A549 (cell line): ENCODE measurements around the gene MED12L. TPM values are rescaled to one million over a fixed set of nuclear protein-coding genes. Genes with fewer than 3 reads are reported as not detected.

Experiments
- ATAC-seq, 2 experiments: fragments of 200-7000 bp in 1 of 2; fragments of >200 bp in 1 of 2; cut with Nextera tagmentation in 1 of 2; cut with Tn5 transposase in 1 of 2; 3 replicates each; pipeline versions ENCODE4 v1.8.0 to v1.9.1; 2018 to 2020; ENCODE audit warnings: mild to moderate bottlenecking in 1 of 2, moderate library complexity in 1 of 2
- CTCF ChIA-PET: fragments of 300-600 bp; sonication (Branson Sonifier 250); formaldehyde crosslinking; extraction: SDS; loops from one replicate; lab custom pipeline; 2021; ENCODE audit warnings: antibody characterized with exemption, inconsistent platforms; lab: Yijun Ruan, JAX
- POLR2A ChIA-PET: fragments of 350-600 bp; formaldehyde crosslinking; extraction: SDS; loops from one replicate; lab custom pipeline; 2021; ENCODE audit warnings: antibody characterized with exemption, inconsistent platforms; lab: Yijun Ruan, JAX
- DNase-seq, 2 experiments: peaks; one replicate each; pipeline versions ENCODE4 v3.0.0 to v3.0.0-alpha.2; 2011 to 2016; ENCODE audit warnings: low read depth in 1 of 2, low spot score in 1 of 2
- FAIRE-seq: peaks from 2 replicates; lab custom pipeline; 2011; peaks lifted over from hg19 to GRCh38; lab: Jason Lieb, UNC
- H3K27ac ChIP-seq, 2 experiments: fragments of >200 bp; sonication (Bioruptor Twin); formaldehyde crosslinking; 3 replicates each; pipeline ENCODE4 v1.5.1; 2016 to 2017
- H3K4me1 ChIP-seq: fragments of >200 bp; sonication (Bioruptor Twin); formaldehyde crosslinking; 3 replicates; pipeline ENCODE4 v1.6.1; 2016
- H3K4me2 ChIP-seq: fragments of >200 bp; sonication (Bioruptor Twin); formaldehyde crosslinking; 3 replicates; pipeline ENCODE4 v1.6.1; 2016
- H3K4me3 ChIP-seq: fragments of >200 bp; sonication (Bioruptor Twin); formaldehyde crosslinking; 3 replicates; pipeline ENCODE4 v1.5.1; 2016
- H3K9me3 ChIP-seq: fragments of >200 bp; sonication (Bioruptor Twin); formaldehyde crosslinking; 3 replicates; pipeline ENCODE4 v1.6.1; 2016
- CHD2 ChIP-seq: fragments of 150-350 bp; IDR thresholded peaks from 2 replicates; pipeline ENCODE4 v1.6.1; 2014; ENCODE audit warnings: low read length; ENCODE audit not compliant: partially characterized antibody
- CTCF ChIP-seq: fragments of >200 bp; sonication (Bioruptor Twin); formaldehyde crosslinking; IDR thresholded peaks from 3 replicates; pipeline ENCODE4 v1.5.1; 2016
- E2F6 ChIP-seq: IDR thresholded peaks from 2 replicates; pipeline ENCODE4 v1.6.1; 2012; ENCODE audit warnings: low read depth, borderline replicate concordance
- FOSB ChIP-seq: fragments of 250-450 bp; sonication (Bioruptor Pico); IDR thresholded peaks from 2 replicates; pipeline ENCODE4 v1.5.0; 2020; ENCODE audit warnings: mild to moderate bottlenecking, moderate library complexity
- FOXS1 ChIP-seq: fragments of 250-450 bp; sonication (Bioruptor Pico); IDR thresholded peaks from 2 replicates; pipeline ENCODE4 v1.5.0; 2020; ENCODE audit warnings: mild to moderate bottlenecking, moderate library complexity
- HDAC2 ChIP-seq: fragments of 200-600 bp; sonication (generic); IDR thresholded peaks from 2 replicates; pipeline ENCODE4 v1.6.1; 2016
- HEYL ChIP-seq: fragments of 250-450 bp; sonication (Bioruptor Pico); IDR thresholded peaks from 2 replicates; pipeline ENCODE4 v1.8.0; 2021; ENCODE audit warnings: mild to moderate bottlenecking, moderate library complexity
- HMGXB4 ChIP-seq: fragments of 250-450 bp; sonication (Bioruptor Pico); IDR thresholded peaks from 2 replicates; pipeline ENCODE4 v1.5.0; 2021; ENCODE audit warnings: mild to moderate bottlenecking, moderate library complexity, borderline replicate concordance
- HOXB5 ChIP-seq: fragments of 250-450 bp; sonication (Bioruptor Pico); IDR thresholded peaks from 2 replicates; pipeline ENCODE4 v1.5.0; 2020; ENCODE audit warnings: mild to moderate bottlenecking, moderate library complexity
- JUN ChIP-seq, 2 experiments: fragments of >200 bp; sonication (Bioruptor Twin); formaldehyde crosslinking; IDR thresholded peaks; 2 replicates in 1 of 2; 3 replicates in 1 of 2; pipeline ENCODE4 v1.6.1; 2016 to 2017
- JUNB ChIP-seq: fragments of >200 bp; sonication (Bioruptor Twin); formaldehyde crosslinking; IDR thresholded peaks from 2 replicates; pipeline ENCODE4 v1.6.1; 2016
- MAZ ChIP-seq: fragments of 150-350 bp; IDR thresholded peaks from 2 replicates; pipeline ENCODE4 v1.6.1; 2014; ENCODE audit warnings: antibody characterized with exemption, low read depth, low read length, borderline replicate concordance
- NFE2L2 ChIP-seq: fragments of 150-350 bp; conservative IDR thresholded peaks from 2 replicates; pipeline ENCODE4 v1.6.1; 2014; ENCODE audit warnings: low read length
- NR3C1 ChIP-seq: fragments of >200 bp; sonication (Bioruptor Twin); formaldehyde crosslinking; IDR thresholded peaks from 3 replicates; pipeline ENCODE4 v1.6.1; 2017
- PHF8 ChIP-seq: fragments of 200-600 bp; sonication (generic); IDR thresholded peaks from 2 replicates; pipeline ENCODE4 v1.6.1; 2016; ENCODE audit warnings: low read depth, mild to moderate bottlenecking, antibody characterized with exemption, moderate library complexity, borderline replicate concordance
- POLR2AphosphoS2 ChIP-seq: conservative IDR thresholded peaks from 2 replicates; pipeline ENCODE4 v1.6.1; 2012; ENCODE audit warnings: low read length, improper control_type of control experiment, inconsistent platforms
- RCOR1 ChIP-seq: fragments of 150-350 bp; IDR thresholded peaks from 2 replicates; pipeline ENCODE4 v1.6.1; 2014; ENCODE audit warnings: antibody characterized with exemption, low read length, low read depth
- RFX5 ChIP-seq: fragments of 450-650 bp; IDR thresholded peaks from 2 replicates; pipeline ENCODE4 v1.7.1; 2014; ENCODE audit warnings: antibody characterized with exemption, mild to moderate bottlenecking, moderate library complexity
- RNF2 ChIP-seq: fragments of 200-600 bp; sonication (generic); IDR thresholded peaks from 2 replicates; pipeline ENCODE4 v1.6.1; 2016; ENCODE audit warnings: low read depth, mild to moderate bottlenecking, antibody characterized with exemption, moderate library complexity, borderline replicate concordance
- SMC3 ChIP-seq: fragments of >200 bp; sonication (Bioruptor Twin); formaldehyde crosslinking; IDR thresholded peaks from 3 replicates; pipeline ENCODE4 v1.6.1; 2018; ENCODE audit warnings: inconsistent platforms
- TFCP2L1 ChIP-seq: fragments of 250-450 bp; sonication (Bioruptor Pico); IDR thresholded peaks from 2 replicates; pipeline ENCODE4 v1.5.0; 2021; ENCODE audit warnings: mild to moderate bottlenecking
- TP53 ChIP-seq: fragments of 250-450 bp; sonication (Bioruptor Pico); IDR thresholded peaks from 2 replicates; pipeline ENCODE4 v1.5.0; 2021; ENCODE audit warnings: mild to moderate bottlenecking, moderate library complexity
- ZNF302 ChIP-seq: fragments of 250-450 bp; sonication (Bioruptor Pico); IDR thresholded peaks from 2 replicates; pipeline ENCODE4 v1.9.0; 2021; ENCODE audit warnings: inconsistent platforms, mild to moderate bottlenecking, moderate library complexity
- WGBS: methylation state at CpG from one replicate; pipeline ENCODE4 v1.1.6; 2017; ENCODE audit errors: missing lambda C conversion rate; 5-methylcytosine and 5-hydroxymethylcytosine counted together
- polyA plus RNA-seq, 4 experiments: library from polyadenylated mRNA; depleted of rRNA in 3 of 4; stranded (reverse); fragments of >200 nt; fragmentation: RNase III in 1 of 4; extraction: RNeasy Plus Mini Kit Qiagen cat#74134 plus additional on column Dnase treatment in 1 of 4; gene quantifications; 2 replicates in 3 of 4; 3 replicates in 1 of 4; pipeline ENCODE4 v1.2.3, GENCODE V29; 2011 to 2017

Gene MED12L
- polyA plus RNA-seq, 2 of the 4 experiments (the other 2 are of a cell fraction) = 0.32 to 0.63 TPM

- CTCF ChIA-PET = interaction anchor here (2.9 kb wide), 1 partner anchor 11 kb away, joined by 20 read pairs; no protein-coding TSS in a partner anchor
Measured at GRCh38 chr3:151478335-151478697, 392.9 kb downstream of the MED12L start.

GRCh38 chr3:151479452-151479851, 394.0 kb downstream of the MED12L start:
- H3K4me1 ChIP-seq = no peaks in the 10 kb centered on the region
- 29% methylated on average over 1 of the region's 1 CpG for WGBS
- H3K9me3 ChIP-seq = peaks cover 6% of the 10 kb centered on the region; the same call in 1 of the 3 replicates
- ChIA-PET CTCF (interaction anchor here (2.9 kb wide), 1 partner anchor 12 kb away, joined by 20 read pairs; no protein-coding TSS in a partner anchor), POLR2A (no interaction called here)
- no peak for DNase-seq
- H3K4me2 ChIP-seq = no peak overlapping the region
- H3K4me3 ChIP-seq = no peak overlapping the region
- ATAC-seq = no peak
- H3K27ac ChIP-seq = no peak overlapping the region
- FAIRE-seq = no peak
- TF ChIP-seq MAZ = no peak
- no peak for TF ChIP-seq E2F6
- TF ChIP-seq NFE2L2 = no peak
- TF ChIP-seq POLR2AphosphoS2 = no peak
- no peak for TF ChIP-seq RCOR1
- TF ChIP-seq RFX5 = no peak
- TF ChIP-seq HMGXB4 (CRISPR knock-in tag) = no peak

More at GRCh38 chr3:151478335-151478697, 392.9 kb downstream of the MED12L start:
- no peak overlapping the region for H3K4me2 ChIP-seq
- ATAC-seq = no peak
- no peak overlapping the region for H3K27ac ChIP-seq
- POLR2A ChIA-PET = no interaction called here
- H3K4me1 ChIP-seq = no peaks in the 10 kb centered on the region
- H3K4me3 ChIP-seq = no peak overlapping the region
- no peak for DNase-seq
- peaks cover 6% of the 10 kb centered on the region; the same call in 1 of the 3 replicates for H3K9me3 ChIP-seq
- no peak for FAIRE-seq
- 54% methylated on average over 1 of the region's 1 CpG for WGBS
- no peak for TF ChIP-seq JUN (IDR thresholded peaks at IDR 0.05)
- no peak for TF ChIP-seq HOXB5
- TF ChIP-seq HDAC2 = no peak
- no peak for TF ChIP-seq HEYL
- TF ChIP-seq CTCF = no peak
- no peak for TF ChIP-seq TFCP2L1 (CRISPR knock-in tag)
- TF ChIP-seq RNF2 = no peak
- no peak for TF ChIP-seq SMC3
- no peak for TF ChIP-seq TP53 (CRISPR knock-in tag)
- TF ChIP-seq RCOR1 = no peak
- TF ChIP-seq JUNB = no peak
- no peak for TF ChIP-seq NR3C1
- TF ChIP-seq FOSB (CRISPR knock-in tag) = no peak
- TF ChIP-seq PHF8 = no peak
- TF ChIP-seq ZNF302 (CRISPR knock-in tag) = no peak
- no peak for TF ChIP-seq FOXS1 (CRISPR knock-in tag)
- no peak for TF ChIP-seq CHD2
- TF ChIP-seq, all 56 proteins: peak for 0
